Heart left ventricle (tissue), 16 donors: ENCODE results near the gene RAI1. TPM values are rescaled to one million over a fixed set of nuclear protein-coding genes. Genes with fewer than 3 reads are reported as not detected.

Source experiments
- ATAC-seq, 4 donors: fragments of 200-7000 bp; cut with Tn5 transposase; one replicate each; pipeline ENCODE4 v1.9.1; 2020 to 2022; ENCODE audit warnings: moderate library complexity in 4 of 4, mild to moderate bottlenecking in 3 of 4, moderate number of reproducible peaks in 1 of 4
- DNase-seq, 5 donors: peaks; one replicate each; pipeline ENCODE4 v3.0.0-alpha.2; 2020
- H3K27ac ChIP-seq, 12 donors: fragments of 200-600 bp; sonication (generic) in 4 of 12; one replicate each; pipeline versions ENCODE4 v1.5.0 to v1.8.0; 2016 to 2022; ENCODE audit warnings: mild to moderate bottlenecking in 2 of 12
- H3K27me3 ChIP-seq, 9 donors: fragments of 200-600 bp; sonication (generic) in 2 of 9; one replicate each; pipeline versions ENCODE4 v1.5.1 to v1.8.0; 2016 to 2022; ENCODE audit warnings: mild to moderate bottlenecking in 3 of 9
- H3K36me3 ChIP-seq, 9 donors: fragments of 200-600 bp; sonication (generic) in 2 of 9; one replicate each; pipeline versions ENCODE4 v1.5.0 to v1.8.0; 2018 to 2022; ENCODE audit warnings: mild to moderate bottlenecking in 2 of 9
- H3K4me1 ChIP-seq, 12 donors: fragments of 200-600 bp; sonication (generic) in 4 of 12; one replicate each; pipeline versions ENCODE4 v1.5.0 to v1.8.0; 2016 to 2022; ENCODE audit warnings: mild to moderate bottlenecking in 3 of 12
- H3K4me3 ChIP-seq, 12 donors: fragments of 200-600 bp; sonication (generic) in 4 of 12; one replicate each; pipeline versions ENCODE4 v1.5.0 to v1.8.0; 2017 to 2022; ENCODE audit warnings: mild to moderate bottlenecking in 9 of 12, moderate library complexity in 4 of 12
- H3K9me3 ChIP-seq, 12 donors: fragments of 200-600 bp; sonication (generic) in 4 of 12; one replicate each; pipeline versions ENCODE4 v1.5.0 to v1.8.0; 2016 to 2022; ENCODE audit warnings: mild to moderate bottlenecking in 1 of 12
- POLR2A ChIP-seq, 2 donors: fragments of 450-650 bp; IDR thresholded peaks; one replicate each; pipeline ENCODE4 v1.6.1; 2017; ENCODE audit warnings: antibody characterized with exemption in 2 of 2, mild to moderate bottlenecking in 2 of 2, moderate library complexity in 2 of 2
- WGBS, 4 donors: extraction: QIAGEN DNeasy Blood & Tissue Kit in 2 of 4; methylation state at CpG; one replicate each; pipeline versions ENCODE4 v1.1.5 to v1.1.7; 2013 to 2018; 5-methylcytosine and 5-hydroxymethylcytosine counted together
- intact Hi-C, 10 donors: fragments of 100-400 bp; cut with DNase I; formaldehyde crosslinking; loops; one replicate each; pipeline versions ENCODE4 v1.11.1 to v1.14.2; 2022
- polyA plus RNA-seq, 2 donors: library from polyadenylated mRNA; stranded (reverse); fragments of 200-250 nt; gene quantifications; one replicate each; pipeline ENCODE4 v1.2.3, GENCODE V29; 2013
- total RNA-seq, 9 donors: library from RNA; depleted of rRNA in 2 of 9; stranded (reverse); fragments of >200 nt in 2 of 9; fragmentation: NEBNext Ultra II Directional in 3 of 9; extraction: Animal tissue kit (Norgen Biotek cat#: 25700) in 3 of 9; gene quantifications; one replicate each; pipeline versions ENCODE4 v1.1.0 to v1.2.4, GENCODE V29; 2016 to 2023
- TF ChIP-seq, protein P1 (sequence below), 12 donors: fragments of 200-600 bp; sonication (generic) in 4 of 12; IDR thresholded peaks; one replicate each; pipeline versions ENCODE4 v1.5.0 to v1.8.0; 2018 to 2022; ENCODE audit warnings: antibody characterized with exemption in 12 of 12, mild to moderate bottlenecking in 5 of 12
- donor health status: ischemic (EF 13 %, LVEDD 7.1; RV severe dilation, severe dysfunction).
- donor health status: healthy with polysubstance abuse.
- donor health status: DM: no; HTN: yes; CAD: no.
- donor health status: DM: no; HTN: no; CAD: no.
- donor health status: ischemic (EF 25% LVEDD 6.9; RV normal size, moderate dysfunction).
- donor health status: ischemic (EF 25% LVEDD 5.7; RV mildly dilated, moderate dysfunction).
- donor health status: healthy.
- donor health status: DM: yes; HTN: yes; CAD: no.
- donor health status: ischemic (EF 35%, LVEDD 5.7; RV mildly dilated, moderate dysfunction).
- donor health status: nonischemic (EF 11% LVEDD 7.7; RV severe dilation, severe dysfunction).
- donor health status: DM: yes; HTN: yes; CAD: no.
- donor health status: PGD.
- donor health status: ischemic (EF 29% LVEDD 5.4; RV normal size, mild dysfunction).
- donor health status: nonischemic (EF 23%, LVEDD 6.1; RV moderate dilation, normal function).

RAI1 gene
- total and polyA plus RNA-seq, 11 donors: 15.1 to 37.2 (median 20.8) TPM

DNA sequence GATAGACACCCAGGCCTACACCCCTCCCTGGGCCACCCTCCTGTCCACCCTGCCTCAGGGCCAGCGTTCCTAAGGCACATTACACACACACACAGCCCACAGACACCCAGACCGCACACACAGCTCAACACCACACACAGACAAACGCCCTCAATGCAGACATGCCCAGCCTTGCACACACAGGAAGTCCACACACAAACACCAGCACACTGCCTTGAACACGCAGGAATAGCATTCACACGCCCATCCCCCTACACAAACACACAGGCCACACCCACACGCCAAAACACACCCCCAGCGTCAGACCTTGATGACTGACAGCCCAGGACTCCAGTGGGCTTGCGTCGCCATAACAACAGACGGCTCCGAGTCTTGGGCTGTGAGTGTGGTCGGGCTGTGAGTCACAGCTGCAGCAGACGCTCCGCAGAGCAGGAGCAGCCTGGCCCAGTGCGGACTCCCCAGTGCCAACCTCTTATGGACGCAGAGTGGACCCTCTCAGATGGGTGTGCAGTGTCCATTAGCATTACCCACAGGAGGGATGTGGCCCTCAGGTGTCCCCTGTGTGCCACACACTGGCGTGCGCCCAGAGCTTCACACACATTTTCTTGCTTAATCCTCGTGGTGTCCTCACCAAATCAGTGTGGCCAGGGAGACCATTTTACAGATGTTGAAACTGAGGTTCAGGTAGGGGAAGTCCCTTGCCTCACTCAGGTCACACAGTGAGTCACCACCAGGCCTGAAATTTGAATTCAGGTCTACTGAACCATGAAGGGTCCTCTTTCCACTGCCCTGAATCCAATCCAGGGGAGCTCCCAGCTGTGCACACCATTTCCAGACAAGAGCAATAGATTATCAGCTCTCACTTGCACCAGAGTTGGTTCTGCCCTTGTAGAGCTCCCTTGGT is 17.8 kb upstream of the RAI1 start:
- peak; percentile 5 to 79 (median 58) for ATAC-seq

DNA sequence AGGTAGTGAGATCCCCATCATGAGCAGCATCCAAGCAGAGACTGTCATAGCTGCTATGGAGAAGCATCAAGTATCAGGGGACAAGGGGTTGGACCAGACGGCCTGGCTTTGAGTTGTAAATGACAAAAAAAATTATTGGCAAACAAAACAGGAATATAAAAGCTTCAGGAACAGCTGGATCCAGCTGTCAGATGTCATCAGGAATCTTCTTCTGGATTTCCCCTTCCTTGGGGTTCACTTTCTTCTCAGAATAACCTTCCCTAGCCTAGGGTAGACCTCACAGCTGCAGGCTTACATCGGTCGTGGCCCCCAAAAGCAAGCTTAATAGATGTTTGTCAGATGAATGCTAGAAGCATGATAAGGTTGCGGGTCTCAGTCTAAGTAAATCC is 17.2 kb upstream of the RAI1 start:
- intact Hi-C loops: no loop called here
- TF ChIP-seq, protein P1, sequence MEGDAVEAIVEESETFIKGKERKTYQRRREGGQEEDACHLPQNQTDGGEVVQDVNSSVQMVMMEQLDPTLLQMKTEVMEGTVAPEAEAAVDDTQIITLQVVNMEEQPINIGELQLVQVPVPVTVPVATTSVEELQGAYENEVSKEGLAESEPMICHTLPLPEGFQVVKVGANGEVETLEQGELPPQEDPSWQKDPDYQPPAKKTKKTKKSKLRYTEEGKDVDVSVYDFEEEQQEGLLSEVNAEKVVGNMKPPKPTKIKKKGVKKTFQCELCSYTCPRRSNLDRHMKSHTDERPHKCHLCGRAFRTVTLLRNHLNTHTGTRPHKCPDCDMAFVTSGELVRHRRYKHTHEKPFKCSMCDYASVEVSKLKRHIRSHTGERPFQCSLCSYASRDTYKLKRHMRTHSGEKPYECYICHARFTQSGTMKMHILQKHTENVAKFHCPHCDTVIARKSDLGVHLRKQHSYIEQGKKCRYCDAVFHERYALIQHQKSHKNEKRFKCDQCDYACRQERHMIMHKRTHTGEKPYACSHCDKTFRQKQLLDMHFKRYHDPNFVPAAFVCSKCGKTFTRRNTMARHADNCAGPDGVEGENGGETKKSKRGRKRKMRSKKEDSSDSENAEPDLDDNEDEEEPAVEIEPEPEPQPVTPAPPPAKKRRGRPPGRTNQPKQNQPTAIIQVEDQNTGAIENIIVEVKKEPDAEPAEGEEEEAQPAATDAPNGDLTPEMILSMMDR (IDR thresholded peaks at IDR 0.05): no peak
- no peak for TF ChIP-seq POLR2A (IDR thresholded peaks at IDR 0.05)
- Histone ChIP-seq H3K4me1 (peaks cover 0 to 12% (median 0%) of the 10 kb centered on the region in 12 donors), H3K4me3 (no peak overlapping the region), H3K27me3 (no peaks in the 10 kb centered on the region), H3K9me3 (peaks cover 0 to 10% (median 4%) of the 10 kb centered on the region in 12 donors), H3K27ac (no peak overlapping the region), H3K36me3 (no peaks in the 10 kb centered on the region)
- DNase-seq (no peak), ATAC-seq (no peak)
- 64 to 79% (median 73%) methylated on average over 4 of the region's 4 CpGs for WGBS, 4 donors

More for the DNA sequence above, 17.8 kb upstream of the RAI1 start:
- no peaks in the 10 kb centered on the region for H3K27me3 ChIP-seq
- H3K9me3 ChIP-seq: peaks cover 0 to 15% (median 6%) of the 10 kb centered on the region in 12 donors
- DNase-seq: peak in 4 of 5 donors; percentile 34 to 77 (median 70)
- TF ChIP-seq, protein P1 (IDR thresholded peaks at IDR 0.05): no peak
- no peak for TF ChIP-seq POLR2A (IDR thresholded peaks at IDR 0.05)
- no peak overlapping the region for H3K27ac ChIP-seq
- WGBS, 4 donors: 43 to 56% (median 51%) methylated on average over 15 to 19 of the region's 19 CpGs
- peaks cover 0 to 12% (median 0%) of the 10 kb centered on the region in 12 donors for H3K4me1 ChIP-seq
- intact Hi-C loops: no loop called here
- H3K36me3 ChIP-seq: no peaks in the 10 kb centered on the region
- H3K4me3 ChIP-seq: no peak overlapping the region

DNA sequence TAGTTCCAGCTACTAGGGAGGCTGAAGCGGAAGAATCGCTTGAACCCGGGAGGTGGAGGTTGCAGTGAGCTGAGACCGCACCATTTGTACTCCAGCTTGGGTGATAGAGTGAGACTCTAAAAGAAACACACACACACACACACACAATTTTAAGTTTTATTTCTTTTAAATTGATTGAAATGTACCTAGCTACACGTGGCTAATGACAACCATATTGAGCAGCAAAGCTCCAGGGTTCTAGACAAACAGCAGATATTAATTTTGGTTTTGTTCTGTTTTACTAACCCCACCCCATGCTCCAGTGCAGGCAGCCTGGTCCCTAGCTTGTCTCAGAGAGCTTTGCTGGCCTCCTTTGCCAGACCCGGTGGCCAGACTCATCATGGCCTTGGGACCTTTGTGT is 16.0 kb upstream of the RAI1 start:
- Histone ChIP-seq H3K27me3 (no peaks in the 10 kb centered on the region), H3K4me1 (peaks cover 0 to 12% (median 0%) of the 10 kb centered on the region in 12 donors), H3K27ac (no peak overlapping the region), H3K36me3 (no peaks in the 10 kb centered on the region), H3K4me3 (no peak overlapping the region), H3K9me3 (no peaks in the 10 kb centered on the region)
- intact Hi-C loops: no loop called here
- no peak for TF ChIP-seq POLR2A (IDR thresholded peaks at IDR 0.05)
- TF ChIP-seq, protein P1 (IDR thresholded peaks at IDR 0.05): no peak
- WGBS, 4 donors: 83 to 89% (median 84%) methylated on average over 6 of the region's 6 CpGs
- DNase-seq (no peak), ATAC-seq (no peak)

DNA sequence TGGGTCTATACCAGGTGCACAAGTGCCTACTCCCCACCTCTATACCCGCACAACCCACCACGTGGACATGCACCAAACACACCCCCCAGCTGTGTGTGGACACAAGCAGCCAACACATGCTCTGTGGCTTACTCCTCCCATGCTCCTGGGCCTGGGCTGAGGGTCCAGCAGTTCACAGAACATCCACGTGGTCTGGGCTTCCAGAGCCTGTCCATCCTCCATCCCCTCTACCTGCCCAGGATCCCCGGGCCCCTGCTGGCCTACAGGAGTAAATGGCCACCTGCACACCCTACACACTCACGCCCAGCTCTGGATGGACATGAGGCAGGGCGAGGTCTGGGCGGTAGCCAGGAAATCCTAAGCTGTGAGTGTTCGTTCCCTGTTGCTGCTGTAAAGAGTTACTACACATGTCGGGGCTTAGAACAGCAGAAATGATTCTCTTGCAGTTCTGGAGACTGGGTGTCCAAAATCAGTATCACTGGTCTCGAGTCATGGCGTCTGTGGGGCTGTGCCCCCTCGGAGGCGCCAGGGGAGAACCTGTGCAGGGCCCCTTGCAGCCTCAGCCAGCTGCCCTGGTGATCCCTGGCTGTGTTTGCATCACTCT is 15.0 kb upstream of the RAI1 start:
- DNase-seq (no peak), ATAC-seq (no peak)
- Histone ChIP-seq H3K27me3 (no peaks in the 10 kb centered on the region), H3K9me3 (no peaks in the 10 kb centered on the region), H3K36me3 (no peaks in the 10 kb centered on the region), H3K27ac (no peak overlapping the region), H3K4me3 (no peak overlapping the region), H3K4me1 (peaks cover 0 to 13% (median 0%) of the 10 kb centered on the region in 12 donors)
- intact Hi-C loops: no loop called here
- WGBS, 4 donors: 77 to 82% (median 78%) methylated on average over 8 to 13 of the region's 13 CpGs
- TF ChIP-seq, protein P1 (IDR thresholded peaks at IDR 0.05): no peak
- no peak for TF ChIP-seq POLR2A (IDR thresholded peaks at IDR 0.05)
